Keratinocyte (primary cell): Measurements from ENCODE around the gene CYB5R4. TPM values are rescaled to one million over a fixed set of nuclear protein-coding genes. Genes with fewer than 3 reads are reported as not detected.
"Not testable (repeated sequence)": the region's sequence is repeated elsewhere in the genome, so short reads cannot be mapped to it uniquely, and the experiment has no call there.

Experiments
- DNase-seq: peaks from one replicate; pipeline ENCODE4 v3.0.0-alpha.2; 2011; ENCODE audit warnings: low read depth, missing footprints, low spot score
- FAIRE-seq: peaks from 2 replicates; lab custom pipeline; 2011; peaks lifted over from hg19 to GRCh38; lab: Jason Lieb, UNC
- H2AFZ ChIP-seq: 2 replicates; pipeline ENCODE4 v1.6.0; 2012; ENCODE audit warnings: low read length, control low read depth, inconsistent platforms; ENCODE audit not compliant: control insufficient read depth
- H3K27ac ChIP-seq: 2 replicates; pipeline ENCODE4 v1.5.1; 2011; ENCODE audit warnings: low read length; ENCODE audit not compliant: control insufficient read depth, insufficient read depth
- H3K27me3 ChIP-seq: 3 replicates; pipeline ENCODE4 v1.6.0; 2011; ENCODE audit warnings: low read length; ENCODE audit not compliant: control insufficient read depth, insufficient read depth; ENCODE audit errors: extremely low read depth
- H3K36me3 ChIP-seq, 2 experiments: 2 replicates in 1 of 2; 3 replicates in 1 of 2; pipeline ENCODE4 v1.5.1; 2011; ENCODE audit warnings: low read length in 2 of 2, mild to moderate bottlenecking in 1 of 2; ENCODE audit not compliant: control insufficient read depth in 2 of 2, insufficient read depth in 2 of 2; ENCODE audit errors: extremely low read depth in 1 of 2
- H3K4me1 ChIP-seq: 3 replicates; pipeline ENCODE4 v1.5.1; 2011; ENCODE audit warnings: low read length; ENCODE audit not compliant: control insufficient read depth, insufficient read depth; ENCODE audit errors: extremely low read depth
- H3K4me2 ChIP-seq: 3 replicates; pipeline ENCODE4 v1.6.0; 2011; ENCODE audit warnings: low read depth, low read length; ENCODE audit not compliant: control insufficient read depth, insufficient read depth; ENCODE audit errors: extremely low read depth
- H3K4me3 ChIP-seq, 3 experiments: fragments of 200-600 bp in 1 of 3; sonication (generic) in 1 of 3; 2 replicates in 2 of 3; 3 replicates in 1 of 3; pipeline ENCODE4 v1.5.1; 2011 to 2016; ENCODE audit warnings: low read length in 3 of 3, mild to moderate bottlenecking in 3 of 3, control low read depth in 2 of 3, inconsistent platforms in 1 of 3, low read depth in 1 of 3, mixed read lengths in 1 of 3, mixed run types in 1 of 3, moderate library complexity in 1 of 3; ENCODE audit not compliant: control insufficient read depth in 2 of 3, insufficient read depth in 2 of 3; ENCODE audit errors: extremely low read depth in 1 of 3
- H3K79me2 ChIP-seq: 2 replicates; pipeline ENCODE4 v1.6.0; 2012; ENCODE audit warnings: low read length; ENCODE audit not compliant: control insufficient read depth, insufficient read depth
- H3K9ac ChIP-seq: 3 replicates; pipeline ENCODE4 v1.6.0; 2011; ENCODE audit warnings: low read length; ENCODE audit not compliant: control insufficient read depth, insufficient read depth; ENCODE audit errors: extremely low read depth
- H3K9me1 ChIP-seq: 3 replicates; pipeline ENCODE4 v1.6.0; 2011; ENCODE audit warnings: low read length; ENCODE audit not compliant: control insufficient read depth, insufficient read depth; ENCODE audit errors: extremely low read depth
- H3K9me3 ChIP-seq: 2 replicates; pipeline ENCODE4 v1.5.1; 2012; ENCODE audit warnings: low read depth, low read length; ENCODE audit not compliant: control insufficient read depth
- H4K20me1 ChIP-seq: 3 replicates; pipeline ENCODE4 v1.6.0; 2011; ENCODE audit warnings: low read length; ENCODE audit not compliant: control insufficient read depth, insufficient read depth; ENCODE audit errors: extremely low read depth
- EZH2 ChIP-seq: IDR thresholded peaks from one replicate; pipeline ENCODE4 v1.6.1; 2012; ENCODE audit warnings: inconsistent platforms, mild to moderate bottlenecking, low read length, moderate library complexity
- dilution Hi-C: fragments of 300-500 bp; cut with MboI; formaldehyde crosslinking; loops from one replicate; pipeline ENCODE4 v1.7.0; 2020; ENCODE audit warnings: low sequenced_read_pairs; ENCODE audit not compliant: extremely low pct_ligation_motif_present
- polyA plus RNA-seq, 5 experiments: library from polyadenylated mRNA; depleted of rRNA in 3 of 5; stranded (reverse) in 3 of 5; stranded (forward) in 1 of 5; unstranded in 1 of 5; fragments of >200 nt; gene quantifications; 1 replicate in 1 of 5; 2 replicates in 3 of 5; 3 replicates in 1 of 5; pipeline versions ENCODE4 v1.2.1 to v1.2.3, GENCODE V29; 2011 to 2012; ENCODE audit warnings: missing spikeins in 2 of 5, low read depth in 1 of 5, low replicate concordance in 1 of 5
- TF ChIP-seq, protein P1 (sequence below), 3 experiments: IDR thresholded peaks in 1 of 3; conservative IDR thresholded peaks in 1 of 3; optimal IDR thresholded peaks in 1 of 3; 2 replicates in 2 of 3; 3 replicates in 1 of 3; pipeline versions ENCODE3 to v1.5.1; 2011; ENCODE audit warnings: low read length in 3 of 3, mild to moderate bottlenecking in 3 of 3, moderate library complexity in 2 of 3, control low read depth in 1 of 3, inconsistent platforms in 1 of 3; ENCODE audit not compliant: insufficient read depth in 2 of 3; ENCODE audit errors: extremely low read depth in 1 of 3

Gene CYB5R4
- polyA plus RNA-seq, 1 donor (not counting 4 experiments of a cell fraction or from before 2014, with no cell fraction given) = 14.0 TPM

DNA sequence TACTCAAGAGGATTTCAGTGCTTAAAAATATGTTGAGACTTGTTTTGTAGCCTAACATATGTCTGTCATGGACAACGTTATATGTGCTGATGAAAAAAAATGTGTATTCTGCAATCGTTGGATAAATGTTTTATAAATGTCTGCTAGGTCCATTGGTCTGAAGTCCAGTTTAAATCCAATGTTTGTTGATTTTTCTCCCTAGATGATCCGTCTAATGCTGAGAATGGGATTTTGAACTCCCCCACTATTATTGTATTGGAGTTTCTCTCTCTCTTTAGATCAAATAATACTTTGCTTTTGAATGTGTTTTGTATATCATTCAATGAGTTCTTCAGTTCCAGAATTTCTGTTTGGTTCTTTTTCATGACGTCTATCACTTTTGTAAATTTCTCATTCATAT, 44.9 kb downstream of the CYB5R4 start:
- no peaks in the 10 kb centered on the region for H3K9me3 ChIP-seq
- H3K4me2 ChIP-seq = no peak overlapping the region
- H3K79me2 ChIP-seq = peaks cover 9% of the 10 kb centered on the region
- H3K9me1 ChIP-seq = no peaks in the 10 kb centered on the region
- DNase-seq (no peak), FAIRE-seq (no peak)
- no peak for TF ChIP-seq EZH2
- TF ChIP-seq, protein P1, sequence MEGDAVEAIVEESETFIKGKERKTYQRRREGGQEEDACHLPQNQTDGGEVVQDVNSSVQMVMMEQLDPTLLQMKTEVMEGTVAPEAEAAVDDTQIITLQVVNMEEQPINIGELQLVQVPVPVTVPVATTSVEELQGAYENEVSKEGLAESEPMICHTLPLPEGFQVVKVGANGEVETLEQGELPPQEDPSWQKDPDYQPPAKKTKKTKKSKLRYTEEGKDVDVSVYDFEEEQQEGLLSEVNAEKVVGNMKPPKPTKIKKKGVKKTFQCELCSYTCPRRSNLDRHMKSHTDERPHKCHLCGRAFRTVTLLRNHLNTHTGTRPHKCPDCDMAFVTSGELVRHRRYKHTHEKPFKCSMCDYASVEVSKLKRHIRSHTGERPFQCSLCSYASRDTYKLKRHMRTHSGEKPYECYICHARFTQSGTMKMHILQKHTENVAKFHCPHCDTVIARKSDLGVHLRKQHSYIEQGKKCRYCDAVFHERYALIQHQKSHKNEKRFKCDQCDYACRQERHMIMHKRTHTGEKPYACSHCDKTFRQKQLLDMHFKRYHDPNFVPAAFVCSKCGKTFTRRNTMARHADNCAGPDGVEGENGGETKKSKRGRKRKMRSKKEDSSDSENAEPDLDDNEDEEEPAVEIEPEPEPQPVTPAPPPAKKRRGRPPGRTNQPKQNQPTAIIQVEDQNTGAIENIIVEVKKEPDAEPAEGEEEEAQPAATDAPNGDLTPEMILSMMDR (optimal IDR thresholded peaks at IDR 0.05 in 1 of 3, IDR thresholded peaks at IDR 0.05 in 1 of 3, conservative IDR thresholded peaks at IDR 0.05 in 1 of 3; ENCODE audit: extremely low read depth in 1 of 3, insufficient read depth in 2 of 3, low read length in 3 of 3) = no peak
- no peak overlapping the region for H3K9ac ChIP-seq
- no peaks in the 10 kb centered on the region for H4K20me1 ChIP-seq
- H3K27ac ChIP-seq = no peak overlapping the region
- no peaks in the 10 kb centered on the region for H3K27me3 ChIP-seq
- H3K4me3 ChIP-seq = no peak overlapping the region
- no peak overlapping the region for H2AFZ ChIP-seq
- no peaks in the 10 kb centered on the region for H3K36me3 ChIP-seq
- no peaks in the 10 kb centered on the region for H3K4me1 ChIP-seq
- dilution Hi-C loops = no loop called here

DNA sequence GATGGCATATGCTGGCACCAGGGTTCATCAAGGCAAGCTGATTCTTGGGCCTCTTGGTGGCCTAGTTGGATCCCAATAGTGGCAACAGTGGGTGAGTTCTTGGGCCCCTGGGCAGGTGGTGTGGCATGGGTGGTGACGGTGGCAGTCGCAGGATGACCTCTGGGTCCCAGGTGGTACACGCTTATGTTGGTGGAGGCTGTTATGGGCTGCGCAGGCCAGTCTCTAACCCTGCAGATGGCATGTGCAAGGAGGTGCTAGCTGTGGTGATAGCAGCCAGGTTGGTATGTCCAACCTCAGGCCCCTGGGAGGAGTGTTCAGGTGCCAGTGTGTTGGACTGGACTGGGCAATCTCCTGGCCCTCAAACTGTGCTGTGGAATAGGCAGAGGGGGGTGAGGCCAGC, 46.2 kb downstream of the CYB5R4 start:
- FAIRE-seq = no peak
- no peaks in the 10 kb centered on the region for H3K4me1 ChIP-seq
- H2AFZ ChIP-seq = no peak overlapping the region
- no peaks in the 10 kb centered on the region for H3K27me3 ChIP-seq
- no peak overlapping the region for H3K9ac ChIP-seq
- H4K20me1 ChIP-seq = no peaks in the 10 kb centered on the region
- no peaks in the 10 kb centered on the region for H3K36me3 ChIP-seq
- no peak overlapping the region for H3K27ac ChIP-seq
- no peak overlapping the region for H3K4me2 ChIP-seq
- peaks cover 9% of the 10 kb centered on the region for H3K79me2 ChIP-seq
- H3K9me1 ChIP-seq = no peaks in the 10 kb centered on the region
- TF ChIP-seq, protein P1 (optimal IDR thresholded peaks at IDR 0.05 in 1 of 3, IDR thresholded peaks at IDR 0.05 in 1 of 3, conservative IDR thresholded peaks at IDR 0.05 in 1 of 3; ENCODE audit: extremely low read depth in 1 of 3, insufficient read depth in 2 of 3, low read length in 3 of 3) = no peak
- TF ChIP-seq EZH2 = no peak
- dilution Hi-C loops = no loop called here
- H3K9me3 ChIP-seq = no peaks in the 10 kb centered on the region
- H3K4me3 ChIP-seq = no peak overlapping the region
- no peak for DNase-seq

GRCh38 chr6:83907623-83908390, 48.3 kb downstream of the CYB5R4 start:
- H3K4me3 ChIP-seq, FAIRE-seq, DNase-seq, H3K9me1 ChIP-seq, H3K9ac ChIP-seq, H3K4me1 ChIP-seq, H3K36me3 ChIP-seq, H3K79me2 ChIP-seq, H3K27ac ChIP-seq, H3K9me3 ChIP-seq, H2AFZ ChIP-seq, H3K4me2 ChIP-seq, H4K20me1 ChIP-seq, dilution Hi-C loops, H3K27me3 ChIP-seq: not testable (repeated sequence)
